Urothelium cell line (cell line): ENCODE data around the gene ARFGAP3.
"Not testable (repeated sequence)": the region's sequence is repeated elsewhere in the genome, so short reads cannot be mapped to it uniquely, and the experiment has no call there.

Experiments
- DNase-seq: peaks from one replicate; pipeline ENCODE4 v3.0.0; 2011; ENCODE audit warnings: low spot score, mixed read lengths
- FAIRE-seq: peaks from 2 replicates; lab custom pipeline; 2011; peaks lifted over from hg19 to GRCh38; lab: Jason Lieb, UNC

Gene ARFGAP3

DNA sequence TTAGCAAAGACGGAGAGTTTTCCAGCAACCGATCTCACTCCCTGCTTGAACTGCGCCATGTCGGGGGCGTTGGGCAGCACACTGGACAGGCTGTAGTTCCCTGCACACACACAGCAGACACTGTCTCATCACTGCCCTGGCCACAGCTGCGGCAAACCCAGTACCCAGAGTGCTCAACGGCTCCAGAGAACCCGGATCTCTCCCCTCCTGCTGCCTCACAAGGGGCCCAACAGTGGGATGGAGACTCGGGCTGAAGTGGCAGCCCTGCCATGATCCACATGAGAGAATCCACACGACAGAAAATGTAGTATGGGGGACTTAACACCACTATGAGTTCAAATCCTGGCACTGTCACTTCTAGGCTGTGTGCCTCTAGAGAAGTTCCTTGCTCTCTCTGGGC is 58.0 kb downstream of the ARFGAP3 start:
- FAIRE-seq = peak; percentile 23
- DNase-seq = no peak

DNA sequence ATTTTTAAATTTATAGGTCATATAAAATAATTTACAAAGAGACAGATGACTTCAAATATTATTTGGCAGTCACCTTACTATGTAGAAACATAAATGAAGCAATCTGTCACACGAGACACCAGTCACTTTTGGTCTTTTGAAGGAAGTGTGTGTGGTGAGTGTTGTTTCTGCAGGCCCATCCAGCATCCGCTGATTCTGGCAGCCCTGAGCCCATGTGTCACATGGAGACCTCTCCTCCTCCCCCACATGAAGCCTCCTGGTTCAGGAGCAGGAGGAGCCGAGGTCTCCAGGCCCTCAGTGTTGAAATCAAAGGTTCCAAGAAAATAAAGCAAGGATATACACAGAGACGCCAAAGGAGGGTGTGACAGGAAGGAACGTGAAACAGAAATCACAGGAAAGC is 60.1 kb downstream of the ARFGAP3 start:
- no peak for FAIRE-seq
- no peak for DNase-seq

- DNase-seq = no peak
- FAIRE-seq = no peak
These were observed 61.0 kb downstream of the ARFGAP3 start for GRCh38 chr22:42796081-42796480.

DNA sequence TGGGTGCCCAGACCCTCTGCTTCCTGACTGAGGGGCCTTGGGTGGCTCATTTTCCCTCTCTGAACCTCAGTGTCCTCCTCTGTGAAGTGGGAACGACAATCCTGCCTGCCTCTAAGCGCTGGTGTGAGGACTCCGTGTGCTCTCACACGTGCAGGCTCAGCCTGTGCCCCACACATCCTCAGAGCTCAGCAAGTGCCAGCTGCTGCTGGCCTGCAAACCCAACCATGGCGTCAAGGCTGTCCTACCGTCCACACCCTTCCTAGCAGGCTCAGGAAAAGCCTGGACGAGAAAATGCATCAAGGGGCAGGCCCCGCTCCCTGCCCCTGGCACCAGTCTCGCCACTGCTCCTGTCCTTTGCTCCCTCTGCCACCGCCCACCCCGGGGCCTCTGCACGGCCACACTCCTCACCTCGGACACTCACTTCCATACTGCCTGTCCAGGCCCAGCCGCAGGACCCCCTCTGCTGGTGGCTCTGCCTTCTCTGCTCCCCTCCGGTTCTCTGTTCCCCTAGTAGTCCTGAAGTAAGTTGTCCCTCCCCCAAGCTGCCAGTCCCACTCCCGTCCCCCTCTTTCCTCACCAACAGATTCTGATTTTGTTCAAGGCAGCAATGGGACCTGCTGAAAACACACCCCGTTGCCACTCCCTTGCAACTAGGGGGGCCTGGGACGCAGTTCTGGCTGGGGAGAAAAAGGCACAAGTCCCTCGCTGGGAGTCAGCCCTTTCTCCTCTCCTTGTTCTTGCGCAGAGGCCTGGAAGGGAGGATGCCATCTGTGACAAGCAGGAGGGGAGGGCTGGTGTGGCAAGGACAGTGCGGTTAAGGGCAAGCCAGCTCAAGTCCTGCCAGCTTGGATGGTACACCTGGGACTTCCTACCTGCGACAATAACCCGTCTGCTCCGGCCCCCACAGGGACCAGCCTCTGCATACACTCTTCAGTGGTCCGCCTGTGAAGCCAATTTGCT is 62.2 kb downstream of the ARFGAP3 start:
- FAIRE-seq = peak; percentile 40
- no peak for DNase-seq

DNA sequence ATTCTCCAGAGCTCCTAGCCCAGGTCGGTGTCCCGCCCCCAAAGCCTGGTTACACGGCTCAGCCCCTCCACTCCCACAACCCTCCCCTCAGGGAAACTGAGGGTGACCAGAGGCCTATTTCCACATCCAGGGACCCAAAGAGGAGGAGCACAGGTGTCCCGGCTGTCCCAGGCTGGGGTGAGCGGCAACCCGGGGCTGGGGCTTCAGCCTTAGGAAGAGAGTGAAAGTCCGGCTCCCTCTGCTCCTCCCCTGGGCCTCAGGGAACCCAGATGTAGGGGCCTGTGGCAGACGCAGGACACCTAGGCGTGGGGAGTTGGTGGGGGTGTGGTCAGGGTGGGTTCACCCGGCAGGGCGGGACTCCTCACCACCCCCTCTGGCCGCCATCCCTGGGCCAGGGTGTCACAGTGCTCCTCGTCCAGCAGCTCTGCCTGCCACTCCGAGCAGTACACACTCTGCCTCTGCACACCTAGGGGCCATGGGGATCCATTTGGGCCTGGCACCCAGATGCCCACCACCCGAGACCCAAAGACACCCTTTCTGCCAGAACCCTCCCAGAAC is 63.1 kb downstream of the ARFGAP3 start:
- FAIRE-seq (no peak), DNase-seq (no peak)

GRCh38 chr22:42792909-42793847 is 63.9 kb downstream of the ARFGAP3 start:
- no peak for DNase-seq
- no peak for FAIRE-seq

- FAIRE-seq = no peak
- DNase-seq = no peak
These were observed 64.6 kb downstream of the ARFGAP3 start for GRCh38 chr22:42792453-42792908.

DNA sequence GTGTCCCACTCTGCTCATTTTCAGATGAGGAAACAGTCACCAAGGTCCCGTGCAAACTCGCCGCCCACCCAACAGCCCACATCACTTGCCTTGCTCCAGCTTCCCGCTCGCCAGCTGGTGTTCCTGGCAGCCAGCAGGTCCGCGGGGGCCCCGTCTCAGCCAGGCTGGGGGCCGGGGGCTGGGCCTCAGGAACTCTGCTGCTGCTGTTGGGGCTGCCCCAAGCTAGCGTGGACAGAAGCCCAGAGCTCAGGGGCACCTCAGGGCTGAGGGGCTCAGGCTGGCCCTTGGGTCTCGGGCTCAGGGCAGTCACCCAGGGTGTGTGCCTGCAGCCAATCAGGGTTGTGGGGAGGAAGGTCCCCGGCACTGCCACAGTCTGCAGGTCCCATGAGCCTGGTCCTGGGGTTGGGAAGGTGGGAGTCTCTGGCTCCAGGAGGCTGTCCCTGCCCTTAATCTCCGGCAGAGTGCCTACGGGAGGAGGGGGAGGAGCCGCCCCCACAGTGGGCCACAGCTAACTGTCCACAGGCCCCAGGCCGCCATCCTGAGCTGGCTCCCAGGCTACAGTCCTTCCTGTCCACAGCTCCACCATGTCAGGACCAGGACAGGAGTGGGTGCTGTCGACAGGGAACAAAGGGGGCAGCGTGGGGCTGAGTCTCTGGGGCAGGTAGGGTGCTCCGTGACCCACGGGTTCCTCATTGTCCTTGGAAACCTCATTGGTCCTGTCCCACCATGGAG is 65.2 kb downstream of the ARFGAP3 start:
- FAIRE-seq (no peak), DNase-seq (no peak)

DNA sequence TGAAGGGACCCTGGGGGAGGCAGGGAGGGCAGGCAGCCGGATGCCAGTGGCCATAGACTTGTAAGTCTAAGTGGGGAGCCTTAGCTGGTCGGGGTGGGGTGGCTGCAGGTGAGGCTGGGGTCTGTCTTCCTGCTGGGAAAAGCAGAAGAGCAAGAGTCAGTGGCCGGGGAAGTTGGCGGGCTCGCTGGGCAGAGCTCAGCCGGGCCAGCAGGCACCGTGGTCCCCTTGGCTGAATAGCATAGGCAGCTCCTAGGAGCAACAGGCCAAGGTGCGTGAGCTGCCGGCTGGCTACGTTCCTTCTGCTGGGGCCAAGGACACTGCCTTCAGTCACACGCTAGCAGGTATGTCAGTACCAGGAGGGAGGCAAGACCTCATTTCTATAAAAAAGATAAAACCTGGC is 68.6 kb downstream of the ARFGAP3 start:
- DNase-seq (no peak), FAIRE-seq (no peak)

DNA sequence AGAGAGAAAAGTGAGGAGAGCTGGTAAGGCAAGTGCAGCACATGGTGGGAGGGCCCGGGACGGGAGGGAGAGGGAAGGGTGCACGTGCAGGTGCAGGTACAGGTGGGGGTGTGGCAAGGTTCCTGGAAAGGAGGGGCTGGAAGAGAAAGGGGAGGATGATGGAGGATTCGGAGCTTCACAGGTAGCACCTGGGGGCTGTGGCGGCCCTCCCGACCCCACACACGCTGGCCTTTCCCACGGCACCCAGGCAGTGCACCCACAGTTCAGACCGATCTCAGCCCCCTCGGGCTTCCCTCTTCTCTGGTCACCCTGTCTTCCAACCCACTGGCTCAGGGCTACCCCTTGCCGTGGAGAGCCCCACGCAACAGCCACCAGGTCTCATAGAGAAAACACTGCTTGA is 69.1 kb downstream of the ARFGAP3 start:
- DNase-seq (no peak), FAIRE-seq (no peak)

DNA sequence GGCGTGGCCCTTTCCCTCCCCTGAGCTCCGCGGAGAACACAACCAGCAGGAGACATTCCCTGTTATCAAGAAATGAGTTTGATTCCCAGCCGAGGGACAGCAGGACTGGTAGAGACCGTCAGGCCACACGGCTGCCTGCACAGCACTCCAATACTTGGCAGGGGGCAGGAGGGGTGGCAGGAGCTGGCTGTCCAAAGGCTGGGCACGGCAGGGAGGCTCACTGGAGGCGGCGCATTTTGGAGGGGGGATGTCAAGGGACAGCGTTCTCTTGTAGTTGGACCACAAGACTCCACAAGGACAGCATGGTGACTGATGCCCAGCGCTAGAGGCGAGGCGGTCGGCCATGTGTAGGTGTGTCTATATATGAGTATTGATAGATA is 69.7 kb downstream of the ARFGAP3 start:
- DNase-seq (no peak), FAIRE-seq (no peak)

GRCh38 chr22:42786606-42787356 is 70.3 kb downstream of the ARFGAP3 start:
- FAIRE-seq = no peak

GRCh38 chr22:42785706-42786499 is 71.2 kb downstream of the ARFGAP3 start:
- no peak for FAIRE-seq
- DNase-seq = no peak

More at GRCh38 chr22:42786606-42787356, 70.3 kb downstream of the ARFGAP3 start:
- DNase-seq = no peak

DNA sequence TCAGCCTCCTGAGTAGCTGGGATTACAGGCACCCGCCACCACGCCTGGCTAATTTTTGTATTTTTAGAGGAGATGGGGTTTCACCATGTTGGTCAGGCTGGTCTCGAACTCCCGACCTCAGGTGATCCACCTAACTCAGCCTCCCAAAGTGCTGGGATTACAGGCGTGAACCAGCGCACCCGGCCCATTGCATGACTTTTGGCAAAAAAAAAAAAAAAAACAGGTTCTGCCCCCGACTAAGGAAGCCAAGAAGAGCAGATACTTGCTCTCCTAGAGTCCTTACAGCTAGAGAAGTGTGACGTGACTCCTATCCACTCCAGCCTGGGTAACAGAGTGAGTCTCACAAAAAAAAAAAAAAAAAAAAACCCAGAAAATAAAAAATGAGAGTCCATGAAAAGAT is 74.8 kb downstream of the ARFGAP3 start:
- not testable (repeated sequence) for DNase-seq, FAIRE-seq

- peak; percentile 88 for FAIRE-seq
These were observed 77.0 kb downstream of the ARFGAP3 start for GRCh38 chr22:42780070-42780540.

GRCh38 chr22:42777126-42777525 is 79.9 kb downstream of the ARFGAP3 start:
- FAIRE-seq (no peak), DNase-seq (no peak)

More at GRCh38 chr22:42780070-42780540, 77.0 kb downstream of the ARFGAP3 start:
- peak; percentile 76 for DNase-seq

- DNase-seq (no peak), FAIRE-seq (peak; percentile 79)
These were observed 83.9 kb downstream of the ARFGAP3 start for GRCh38 chr22:42773167-42773566.

DNA sequence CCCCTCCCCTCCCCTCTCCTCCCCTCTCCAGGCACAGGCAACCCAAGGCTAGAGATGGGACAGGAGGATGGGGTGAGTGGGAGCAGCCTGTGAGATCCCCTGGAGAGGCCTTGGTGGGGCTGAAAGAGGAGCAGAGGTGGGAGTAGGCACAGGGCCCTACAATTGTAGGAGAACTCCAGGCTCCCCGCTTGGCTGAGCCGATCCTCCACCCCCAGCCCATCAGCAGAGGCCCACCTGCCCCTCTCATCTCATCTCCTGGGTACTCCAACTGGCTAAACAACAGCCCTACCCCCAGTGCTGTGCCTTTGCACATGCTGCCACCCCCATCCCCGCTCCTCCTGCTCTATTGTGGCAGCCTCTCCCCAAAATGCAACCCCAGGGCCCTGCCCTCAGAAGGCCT is 84.4 kb downstream of the ARFGAP3 start:
- no peak for DNase-seq
- no peak for FAIRE-seq
